Lower lobe of right lung (tissue), 2 donors: ENCODE results near the gene ZNF354B. TPM values are rescaled to one million over a fixed set of nuclear protein-coding genes. Genes with fewer than 3 reads are reported as not detected.
"Not testable (repeated sequence)": the region's sequence is repeated elsewhere in the genome, so short reads cannot be mapped to it uniquely, and the experiment has no call there.

Experiments used
- ATAC-seq, 2 donors: fragments of 200-7000 bp; cut with Tn5 transposase; one replicate each; pipeline ENCODE4 v1.9.1; 2020 to 2022; ENCODE audit warnings: mild to moderate bottlenecking in 2 of 2, moderate library complexity in 2 of 2
- DNase-seq: peaks from one replicate; pipeline ENCODE4 v3.0.0-alpha.2; 2020
- H3K27ac ChIP-seq: fragments of 200-600 bp; one replicate; pipeline ENCODE4 v1.8.0; 2022
- H3K27me3 ChIP-seq: fragments of 200-600 bp; one replicate; pipeline ENCODE4 v1.8.0; 2022; ENCODE audit warnings: low read depth
- H3K36me3 ChIP-seq: fragments of 200-600 bp; one replicate; pipeline ENCODE4 v1.8.0; 2022; ENCODE audit warnings: mild to moderate bottlenecking
- H3K4me1 ChIP-seq: fragments of 200-600 bp; one replicate; pipeline ENCODE4 v1.8.0; 2022
- H3K4me3 ChIP-seq: fragments of 200-600 bp; one replicate; pipeline ENCODE4 v1.8.0; 2022; ENCODE audit warnings: mild to moderate bottlenecking
- H3K9me3 ChIP-seq: fragments of 200-600 bp; one replicate; pipeline ENCODE4 v1.8.0; 2022
- intact Hi-C: fragments of 100-400 bp; cut with DNase I; formaldehyde crosslinking; loops from one replicate; pipeline ENCODE4 v1.11.0; 2022
- total RNA-seq: library from RNA; stranded (reverse); fragmentation: NEBNext Ultra II Directional; extraction: Animal tissue kit (Norgen Biotek cat#: 25700); gene quantifications from one replicate; pipeline ENCODE4 v1.2.1, GENCODE V29; 2021
- TF ChIP-seq, protein P1 (sequence below): fragments of 200-600 bp; IDR thresholded peaks from one replicate; pipeline ENCODE4 v1.8.0; 2022; ENCODE audit warnings: antibody characterized with exemption, mild to moderate bottlenecking
- donor health status: DM: no; HTN: yes; CAD: no; lungs with severe emphysema.

ZNF354B gene
- total RNA-seq, 1 donor from 2014 or later, result 15.0 TPM

DNA sequence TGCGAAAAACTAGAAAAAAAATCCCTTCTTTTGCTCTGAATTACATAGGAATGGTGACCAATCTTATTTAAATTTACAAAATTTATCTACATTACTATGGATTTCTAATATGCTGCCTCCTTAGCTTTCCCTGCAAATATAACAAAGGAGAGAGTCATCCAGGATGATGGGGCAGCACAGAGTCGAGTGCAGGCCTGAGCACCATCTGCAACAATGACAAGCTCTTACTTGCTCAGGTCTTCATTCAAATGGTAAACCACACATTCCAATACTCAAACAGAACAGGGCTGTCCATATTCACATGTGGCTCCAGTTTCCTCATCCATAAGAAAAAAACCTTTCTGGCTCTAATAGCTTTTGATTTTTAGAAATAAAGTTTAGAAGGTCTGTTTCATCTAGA is 33.5 kb upstream of the ZNF354B start:
- no peaks in the 10 kb centered on the region for H3K4me1 ChIP-seq
- H3K27me3 ChIP-seq, result no peaks in the 10 kb centered on the region
- ATAC-seq (no peak), DNase-seq (no peak)
- intact Hi-C loops, result no loop called here
- TF ChIP-seq, protein P1, sequence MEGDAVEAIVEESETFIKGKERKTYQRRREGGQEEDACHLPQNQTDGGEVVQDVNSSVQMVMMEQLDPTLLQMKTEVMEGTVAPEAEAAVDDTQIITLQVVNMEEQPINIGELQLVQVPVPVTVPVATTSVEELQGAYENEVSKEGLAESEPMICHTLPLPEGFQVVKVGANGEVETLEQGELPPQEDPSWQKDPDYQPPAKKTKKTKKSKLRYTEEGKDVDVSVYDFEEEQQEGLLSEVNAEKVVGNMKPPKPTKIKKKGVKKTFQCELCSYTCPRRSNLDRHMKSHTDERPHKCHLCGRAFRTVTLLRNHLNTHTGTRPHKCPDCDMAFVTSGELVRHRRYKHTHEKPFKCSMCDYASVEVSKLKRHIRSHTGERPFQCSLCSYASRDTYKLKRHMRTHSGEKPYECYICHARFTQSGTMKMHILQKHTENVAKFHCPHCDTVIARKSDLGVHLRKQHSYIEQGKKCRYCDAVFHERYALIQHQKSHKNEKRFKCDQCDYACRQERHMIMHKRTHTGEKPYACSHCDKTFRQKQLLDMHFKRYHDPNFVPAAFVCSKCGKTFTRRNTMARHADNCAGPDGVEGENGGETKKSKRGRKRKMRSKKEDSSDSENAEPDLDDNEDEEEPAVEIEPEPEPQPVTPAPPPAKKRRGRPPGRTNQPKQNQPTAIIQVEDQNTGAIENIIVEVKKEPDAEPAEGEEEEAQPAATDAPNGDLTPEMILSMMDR, result no peak
- no peak overlapping the region for H3K4me3 ChIP-seq
- no peaks in the 10 kb centered on the region for H3K36me3 ChIP-seq
- no peaks in the 10 kb centered on the region for H3K9me3 ChIP-seq
- no peak overlapping the region for H3K27ac ChIP-seq

DNA sequence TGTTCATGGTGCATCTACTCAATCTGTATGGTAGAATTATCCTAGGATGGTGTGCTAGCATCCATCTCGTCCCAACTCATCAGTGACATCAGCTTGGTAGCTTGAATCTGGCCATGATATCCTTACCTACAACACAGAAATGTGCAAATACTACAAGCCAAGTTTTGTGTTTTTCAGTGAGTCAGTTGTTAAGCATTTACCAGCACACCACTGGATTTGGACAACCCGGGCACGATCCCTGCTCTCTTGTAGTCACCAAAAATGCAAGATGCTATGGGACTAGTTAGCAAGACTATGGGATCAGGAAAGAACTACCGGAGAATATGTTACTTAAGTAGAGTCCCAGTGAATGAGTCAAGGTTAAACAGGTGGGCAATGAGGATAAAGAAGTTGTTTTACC is 32.1 kb upstream of the ZNF354B start:
- ATAC-seq (no peak), DNase-seq (no peak)
- no peak overlapping the region for H3K27ac ChIP-seq
- no peaks in the 10 kb centered on the region for H3K4me1 ChIP-seq
- no peaks in the 10 kb centered on the region for H3K36me3 ChIP-seq
- TF ChIP-seq, protein P1, result no peak
- intact Hi-C loops, result no loop called here
- H3K27me3 ChIP-seq, result no peaks in the 10 kb centered on the region
- H3K9me3 ChIP-seq, result no peaks in the 10 kb centered on the region
- no peak overlapping the region for H3K4me3 ChIP-seq

- no peak for DNase-seq
- no peaks in the 10 kb centered on the region for H3K27me3 ChIP-seq
- no peak for ATAC-seq
- H3K9me3 ChIP-seq, result no peaks in the 10 kb centered on the region
- H3K4me1 ChIP-seq, result no peaks in the 10 kb centered on the region
- no peak overlapping the region for H3K4me3 ChIP-seq
- intact Hi-C loops, result no loop called here
- no peaks in the 10 kb centered on the region for H3K36me3 ChIP-seq
- no peak overlapping the region for H3K27ac ChIP-seq
- TF ChIP-seq, protein P1, result no peak
These were observed 28.7 kb upstream of the ZNF354B start for GRCh38 chr5:178831049-178831448.

GRCh38 chr5:178832618-178833201 is 27.0 kb upstream of the ZNF354B start:
- intact Hi-C loops, result no loop called here
- TF ChIP-seq, protein P1, result no peak
- no peak for DNase-seq

DNA sequence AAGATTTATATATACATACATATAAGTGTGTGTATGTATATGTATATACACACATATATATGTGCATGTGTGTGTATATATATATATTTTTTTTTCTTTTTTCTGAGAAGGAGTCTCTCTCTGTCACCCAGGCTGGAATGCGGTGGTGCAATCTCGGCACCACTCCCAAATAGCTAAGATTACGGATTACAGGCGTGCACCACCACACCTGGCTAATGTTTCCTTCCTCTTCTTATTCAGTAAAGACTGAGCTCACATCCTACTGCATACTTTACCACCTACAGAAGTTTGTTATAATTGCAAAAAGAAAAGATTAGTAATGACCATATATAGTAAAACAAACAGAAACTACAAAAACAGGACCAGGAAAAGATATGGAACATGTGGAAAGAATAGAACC is 23.1 kb upstream of the ZNF354B start:
- no peaks in the 10 kb centered on the region for H3K9me3 ChIP-seq
- H3K36me3 ChIP-seq, result no peaks in the 10 kb centered on the region
- H3K27me3 ChIP-seq, result no peaks in the 10 kb centered on the region
- H3K27ac ChIP-seq, result no peak overlapping the region
- intact Hi-C loops, result no loop called here
- H3K4me3 ChIP-seq, result no peak overlapping the region
- TF ChIP-seq, protein P1, result no peak
- DNase-seq (no peak), ATAC-seq (no peak)
- no peaks in the 10 kb centered on the region for H3K4me1 ChIP-seq

More at GRCh38 chr5:178832618-178833201, 27.0 kb upstream of the ZNF354B start:
- Histone ChIP-seq H3K27ac (no peak overlapping the region), H3K4me1 (no peaks in the 10 kb centered on the region), H3K4me3 (no peak overlapping the region), H3K9me3 (no peaks in the 10 kb centered on the region), H3K27me3 (no peaks in the 10 kb centered on the region), H3K36me3 (no peaks in the 10 kb centered on the region)
- no peak for ATAC-seq

DNA sequence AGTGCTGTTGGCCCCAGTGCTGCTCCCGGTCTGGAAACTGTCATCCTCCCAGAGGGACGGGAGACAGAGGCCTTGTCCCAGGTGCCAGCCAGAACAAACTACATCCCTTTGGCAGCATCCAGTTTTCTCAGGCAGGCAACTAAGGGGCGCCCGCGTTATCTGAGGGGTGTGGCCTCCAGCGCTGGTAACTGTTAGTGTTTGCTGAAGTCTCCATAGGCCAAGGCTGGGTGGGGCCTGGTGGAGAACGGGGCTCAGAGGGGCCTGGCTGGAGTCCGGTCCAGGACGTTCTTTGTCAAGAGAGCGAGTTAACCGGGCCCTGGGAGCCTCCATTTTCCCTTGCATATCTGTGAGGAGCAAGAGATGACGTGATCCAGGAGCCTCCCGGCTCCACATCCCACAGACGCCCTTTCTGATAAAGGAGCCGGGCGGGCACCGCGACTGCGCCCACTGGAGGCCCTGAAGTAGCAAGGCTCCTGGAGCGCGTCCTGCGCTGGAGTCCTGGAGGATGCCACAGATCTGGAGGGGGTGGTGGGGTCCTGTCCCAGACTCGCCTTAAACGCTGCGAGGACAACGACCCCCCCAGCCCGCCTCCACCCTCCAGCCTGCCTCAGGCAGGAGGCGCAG is 20.9 kb upstream of the ZNF354B start:
- H3K9me3 ChIP-seq, intact Hi-C loops, H3K36me3 ChIP-seq, H3K27ac ChIP-seq, H3K4me3 ChIP-seq, DNase-seq, H3K4me1 ChIP-seq, H3K27me3 ChIP-seq: not testable (repeated sequence)
- ATAC-seq, result peak in 1 of 2 donors; percentile 18
